GM12872 (cell line): ENCODE results near the gene DCLK1.

Experiments
- TF ChIP-seq, protein P1 (sequence below): IDR thresholded peaks from 3 replicates; pipeline ENCODE4 v1.5.1; 2011; ENCODE audit warnings: low read depth, mild to moderate bottlenecking, low read length, moderate library complexity; ENCODE audit not compliant: insufficient read depth

DCLK1 gene

DNA sequence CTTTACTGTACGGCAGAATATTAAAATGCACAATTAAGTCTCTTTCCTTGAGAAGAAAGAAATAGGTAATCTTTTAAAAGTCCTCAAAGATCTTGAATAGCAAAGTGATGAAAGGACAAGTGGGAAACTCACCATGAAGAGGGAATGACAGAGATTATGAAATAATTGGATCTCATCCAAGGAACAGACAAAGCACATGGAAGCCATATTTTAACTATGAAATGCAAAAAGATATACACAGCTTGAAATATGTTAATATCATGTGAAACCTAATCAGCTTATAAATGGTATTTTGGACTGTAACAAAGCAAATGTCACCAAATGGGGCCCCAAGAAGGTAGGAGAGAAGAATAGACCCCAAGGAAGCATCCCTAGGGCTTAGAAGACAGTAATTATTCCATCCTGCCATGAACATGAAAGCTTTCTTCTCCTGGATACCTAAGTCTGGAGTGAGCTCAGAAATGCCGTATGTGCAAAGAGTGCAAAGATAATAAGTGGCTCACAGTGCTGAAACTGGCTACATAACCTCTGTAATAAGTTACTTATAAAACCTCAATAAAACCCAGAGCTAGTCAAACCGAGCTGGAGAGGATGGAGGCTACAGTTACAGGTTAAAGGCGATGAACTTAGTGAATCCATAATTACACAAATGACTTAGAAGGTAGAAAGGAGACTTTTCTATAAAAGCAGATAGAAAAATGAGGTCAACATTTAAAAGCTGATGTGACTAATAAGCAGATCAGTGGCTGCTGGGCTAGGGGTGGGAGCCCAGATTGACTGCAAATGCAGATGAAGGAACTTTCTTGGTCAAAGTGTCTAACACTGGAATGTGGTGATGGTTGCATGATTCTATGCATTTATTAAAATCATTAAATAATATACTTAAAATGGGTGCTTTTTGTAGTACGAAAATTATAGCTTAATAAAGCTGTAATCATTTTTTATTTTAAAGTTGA, 34.4 kb downstream of the DCLK1 start:
- TF ChIP-seq, protein P1, sequence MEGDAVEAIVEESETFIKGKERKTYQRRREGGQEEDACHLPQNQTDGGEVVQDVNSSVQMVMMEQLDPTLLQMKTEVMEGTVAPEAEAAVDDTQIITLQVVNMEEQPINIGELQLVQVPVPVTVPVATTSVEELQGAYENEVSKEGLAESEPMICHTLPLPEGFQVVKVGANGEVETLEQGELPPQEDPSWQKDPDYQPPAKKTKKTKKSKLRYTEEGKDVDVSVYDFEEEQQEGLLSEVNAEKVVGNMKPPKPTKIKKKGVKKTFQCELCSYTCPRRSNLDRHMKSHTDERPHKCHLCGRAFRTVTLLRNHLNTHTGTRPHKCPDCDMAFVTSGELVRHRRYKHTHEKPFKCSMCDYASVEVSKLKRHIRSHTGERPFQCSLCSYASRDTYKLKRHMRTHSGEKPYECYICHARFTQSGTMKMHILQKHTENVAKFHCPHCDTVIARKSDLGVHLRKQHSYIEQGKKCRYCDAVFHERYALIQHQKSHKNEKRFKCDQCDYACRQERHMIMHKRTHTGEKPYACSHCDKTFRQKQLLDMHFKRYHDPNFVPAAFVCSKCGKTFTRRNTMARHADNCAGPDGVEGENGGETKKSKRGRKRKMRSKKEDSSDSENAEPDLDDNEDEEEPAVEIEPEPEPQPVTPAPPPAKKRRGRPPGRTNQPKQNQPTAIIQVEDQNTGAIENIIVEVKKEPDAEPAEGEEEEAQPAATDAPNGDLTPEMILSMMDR, result no peak

DNA sequence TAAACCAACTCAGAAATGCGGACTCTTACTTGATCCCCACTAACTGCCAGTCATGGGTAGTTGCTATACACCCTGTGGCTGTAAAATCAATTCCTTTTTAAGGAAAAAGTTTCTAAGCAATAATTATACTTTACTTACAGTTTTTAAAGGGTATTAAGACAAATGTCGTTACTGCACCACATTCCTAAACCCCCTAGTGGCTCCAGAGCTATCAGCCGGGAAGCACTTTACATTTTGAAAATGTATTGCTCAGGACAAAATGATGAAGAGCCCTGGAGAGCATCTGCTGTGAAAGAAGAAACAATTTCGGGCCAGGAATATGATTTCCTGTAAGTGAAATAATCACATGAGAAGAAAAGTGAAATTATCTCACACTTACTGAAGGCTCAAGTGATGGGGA, 36.7 kb downstream of the DCLK1 start:
- TF ChIP-seq, protein P1, result no peak

DNA sequence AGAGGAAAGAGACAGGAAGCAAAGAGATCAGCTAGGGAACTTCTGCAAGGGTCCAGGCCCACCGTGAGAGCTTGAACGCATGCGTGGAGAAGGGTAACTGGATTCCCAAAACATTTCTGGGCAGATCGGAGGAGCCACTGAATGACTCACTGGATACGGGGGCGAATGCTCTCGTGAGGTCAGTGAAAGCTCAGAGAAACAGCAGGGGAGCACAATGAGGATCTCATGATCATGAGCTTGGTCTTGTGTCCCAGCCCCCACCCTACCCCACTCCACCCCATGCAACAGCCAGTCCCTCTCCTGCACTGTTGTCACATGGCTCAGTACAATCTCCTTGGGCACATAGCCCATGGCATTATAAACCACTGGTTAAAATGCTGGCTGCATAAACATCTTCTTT, 40.6 kb downstream of the DCLK1 start:
- TF ChIP-seq, protein P1, result no peak

DNA sequence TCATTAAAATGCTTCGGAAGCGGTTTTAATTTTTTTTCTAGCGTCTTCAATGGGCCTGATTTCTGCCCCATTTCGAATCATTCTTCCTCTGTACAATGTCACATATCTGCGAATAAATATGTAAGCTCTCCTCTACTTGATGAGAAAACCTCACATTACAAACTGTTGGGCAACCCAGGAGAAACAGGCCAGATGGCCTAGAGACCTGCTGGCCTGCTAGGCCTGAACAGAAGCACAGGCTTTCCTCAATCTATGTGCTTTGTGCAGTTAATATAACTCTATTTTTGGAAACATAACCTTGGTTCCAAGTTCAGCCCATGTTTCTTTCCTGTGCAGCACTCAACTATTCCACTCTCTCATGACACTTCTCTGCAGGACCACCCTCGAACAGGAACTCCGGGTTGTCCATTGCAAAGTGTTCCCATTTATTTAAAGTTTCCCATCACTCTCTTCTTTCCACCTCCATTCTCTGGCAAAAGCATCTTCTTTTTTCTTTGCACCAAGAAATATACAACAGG, 42.0 kb downstream of the DCLK1 start:
- TF ChIP-seq, protein P1, result no peak

DNA sequence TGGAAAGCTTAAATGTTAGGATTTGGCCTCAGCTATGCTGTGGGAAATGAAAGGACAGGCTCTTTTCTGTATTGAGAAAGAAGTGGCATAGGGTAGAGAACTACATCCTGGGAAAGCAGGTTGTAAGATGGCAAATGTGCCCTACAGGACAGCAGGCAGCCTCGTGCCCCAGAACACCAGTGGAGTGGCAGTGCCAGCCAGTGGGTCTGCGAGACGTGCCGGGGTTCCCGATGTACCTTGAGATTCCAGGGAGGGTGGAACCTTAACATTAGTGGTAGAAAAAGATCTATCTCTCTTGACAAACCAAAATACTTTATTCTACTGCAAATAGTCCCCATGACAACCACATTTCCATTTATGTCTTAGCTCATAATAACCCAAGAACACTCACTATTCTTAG, 42.7 kb downstream of the DCLK1 start:
- TF ChIP-seq, protein P1, result no peak

DNA sequence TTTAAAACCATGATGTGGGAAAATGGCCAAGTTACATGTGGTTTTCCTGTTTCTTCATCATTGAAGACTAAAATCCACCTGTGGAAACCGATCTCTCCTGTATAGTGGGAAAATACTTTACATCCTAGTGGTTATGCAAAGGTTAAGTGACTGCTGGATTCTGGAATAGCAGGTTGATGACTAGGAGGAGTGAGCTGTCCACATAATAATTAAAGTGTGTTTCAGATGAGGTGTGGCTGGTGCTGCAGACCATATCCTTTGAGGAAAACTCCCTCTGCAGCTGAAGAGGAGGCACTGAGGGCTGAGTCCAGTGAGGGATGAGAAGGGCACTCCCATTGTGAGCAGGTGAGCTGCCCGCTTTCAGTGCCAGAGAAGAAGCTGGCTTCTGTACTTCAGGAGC, 43.2 kb downstream of the DCLK1 start:
- TF ChIP-seq, protein P1, result no peak

DNA sequence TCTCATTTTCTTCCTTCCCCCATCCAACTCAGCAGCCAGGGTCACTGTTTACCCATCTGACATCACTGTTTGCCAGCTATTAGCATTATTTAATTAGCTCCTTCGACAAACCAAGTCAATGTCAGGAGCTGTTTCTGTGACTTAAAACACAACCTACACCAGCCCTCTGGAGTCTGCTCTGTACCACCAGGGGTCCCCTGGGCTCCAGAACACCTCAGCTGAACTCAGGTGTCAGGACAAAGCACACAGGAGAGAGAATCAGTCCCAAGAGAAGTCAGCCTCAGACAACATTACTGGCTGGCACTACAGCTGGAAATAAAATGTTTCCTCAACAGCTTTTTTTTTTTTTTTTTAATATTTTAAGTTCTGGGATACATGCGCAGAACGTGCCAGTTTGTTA, 45.1 kb downstream of the DCLK1 start:
- TF ChIP-seq, protein P1, result no peak
